GM23248 (cell line): ENCODE measurements around the gene PHOX2B. TPM values are rescaled to one million over a fixed set of nuclear protein-coding genes. Genes with fewer than 3 reads are reported as not detected.

ENCODE experiments used
- DNase-seq: peaks from one replicate; pipeline ENCODE4 v3.0.0-alpha.2; 2015
- H2AFZ ChIP-seq: fragments of 200-600 bp; sonication (generic); 2 replicates; pipeline ENCODE4 v1.6.1; 2016; ENCODE audit warnings: antibody characterized with exemption
- H3F3A ChIP-seq: fragments of 200-600 bp; sonication (generic); 2 replicates; pipeline ENCODE4 v1.6.1; 2016; ENCODE audit warnings: mild to moderate bottlenecking, antibody characterized with exemption, mixed run types; ENCODE audit not compliant: insufficient read depth
- H3K27ac ChIP-seq: fragments of 200-600 bp; sonication (generic); 2 replicates; pipeline ENCODE4 v1.5.1; 2016; ENCODE audit warnings: mild to moderate bottlenecking
- H3K27me3 ChIP-seq: fragments of 200-600 bp; sonication (generic); replicated peaks from 2 replicates; pipeline ENCODE4 v1.6.1; 2016; ENCODE audit warnings: mild to moderate bottlenecking; ENCODE audit not compliant: insufficient read depth
- H3K36me3 ChIP-seq: fragments of 200-600 bp; sonication (generic); 2 replicates; pipeline ENCODE4 v1.6.1; 2016; ENCODE audit warnings: low read depth, mild to moderate bottlenecking
- H3K4me1 ChIP-seq: fragments of 200-600 bp; sonication (generic); 2 replicates; pipeline ENCODE4 v1.6.1; 2016; ENCODE audit warnings: mild to moderate bottlenecking; ENCODE audit not compliant: insufficient read depth
- H3K4me2 ChIP-seq: fragments of 200-600 bp; sonication (generic); one replicate; pipeline ENCODE4 v1.6.1; 2016; ENCODE audit warnings: mild to moderate bottlenecking; ENCODE audit not compliant: unreplicated experiment
- H3K4me3 ChIP-seq: fragments of 200-600 bp; sonication (generic); 2 replicates; pipeline ENCODE4 v1.5.1; 2016; ENCODE audit warnings: mild to moderate bottlenecking
- H3K79me2 ChIP-seq: fragments of 200-600 bp; sonication (generic); 2 replicates; pipeline ENCODE4 v1.6.1; 2016; ENCODE audit warnings: mild to moderate bottlenecking; ENCODE audit not compliant: insufficient read depth
- H3K9ac ChIP-seq: fragments of 200-600 bp; sonication (generic); 2 replicates; pipeline ENCODE4 v1.6.1; 2016; ENCODE audit warnings: mild to moderate bottlenecking
- H3K9me2 ChIP-seq: fragments of 200-600 bp; sonication (generic); 2 replicates; pipeline ENCODE4 v1.6.1; 2016; ENCODE audit warnings: mixed run types, mild to moderate bottlenecking, moderate library complexity; ENCODE audit not compliant: insufficient read depth
- H3K9me3 ChIP-seq: fragments of 200-600 bp; sonication (generic); one replicate; pipeline ENCODE4 v1.6.1; 2017; ENCODE audit warnings: low read depth
- H4K20me1 ChIP-seq: fragments of 200-600 bp; sonication (generic); 2 replicates; pipeline ENCODE4 v1.6.0; 2016; ENCODE audit not compliant: insufficient read depth
- EZH2 ChIP-seq: fragments of 200-600 bp; sonication (generic); IDR thresholded peaks from 2 replicates; pipeline ENCODE4 v1.6.1; 2018; ENCODE audit warnings: antibody characterized with exemption, mild to moderate bottlenecking; ENCODE audit not compliant: insufficient read depth, poor library complexity, severe bottlenecking
- EZH2phosphoT487 ChIP-seq: fragments of 200-600 bp; sonication (generic); IDR thresholded peaks from 2 replicates; pipeline ENCODE4 v1.6.1; 2018; ENCODE audit warnings: antibody characterized with exemption, moderate library complexity, mild to moderate bottlenecking, low read depth; ENCODE audit not compliant: insufficient read depth
- WGBS, 2 experiments: methylation state at CpG; one replicate each; pipeline ENCODE4 v1.1.6; 2015 to 2017; ENCODE audit warnings: low lambda C conversion rate in 2 of 2, low coverage in 1 of 2; ENCODE audit errors: missing lambda C conversion rate in 2 of 2; 5-methylcytosine and 5-hydroxymethylcytosine counted together
- in situ Hi-C: fragments of 300-500 bp; cut with MboI; formaldehyde crosslinking; loops from 2 replicates; pipeline ENCODE4 v1.15.0; 2020
- polyA plus RNA-seq: library from polyadenylated mRNA; unstranded; fragments of >200 nt; fragmentation: Nextera tagmentation; extraction: Ambion mirVana; gene quantifications from 2 replicates; pipeline ENCODE4 v1.2.1, GENCODE V29; 2016
- total RNA-seq: library from RNA; depleted of rRNA; stranded (reverse); fragments of >200 nt; shearing (Covaris generic); gene quantifications from 2 replicates; pipeline ENCODE4 v1.2.3, GENCODE V29; 2014

Gene PHOX2B
- total and polyA plus RNA-seq, 2 experiments from 2014 or later: not detected

- Histone ChIP-seq H3K27ac (no peak overlapping the region), H3K9me3 (no peaks in the 10 kb centered on the region), H3K79me2 (no peaks in the 10 kb centered on the region), H4K20me1 (no peaks in the 10 kb centered on the region), H3F3A (no peaks in the 10 kb centered on the region), H3K27me3 (0 out of 2 replicates have a peak, but pooled peaks cover 5% of the 10 kb centered on the region), H2AFZ (no peak overlapping the region), H3K4me3 (no peak overlapping the region), H3K4me2 (no peak overlapping the region), H3K9ac (no peak overlapping the region), H3K4me1 (no peaks in the 10 kb centered on the region), H3K36me3 (no peaks in the 10 kb centered on the region), H3K9me2 (no peaks in the 10 kb centered on the region)
- WGBS, 2 experiments: 17 to 19% methylated on average over 3 of the region's 3 CpGs
- in situ Hi-C loops: no loop called here
- DNase-seq: no peak
- no peak for TF ChIP-seq EZH2phosphoT487
- TF ChIP-seq EZH2: no peak
Measured at GRCh38 chr4:41792166-41792565, 43.6 kb upstream of the PHOX2B start.

GRCh38 chr4:41791557-41791956 lies 43.0 kb upstream of the PHOX2B start:
- Histone ChIP-seq H4K20me1 (no peaks in the 10 kb centered on the region), H3K79me2 (no peaks in the 10 kb centered on the region), H3K9me3 (no peaks in the 10 kb centered on the region), H3K27me3 (0 out of 2 replicates have a peak, but pooled peaks cover 5% of the 10 kb centered on the region), H3F3A (no peaks in the 10 kb centered on the region), H3K4me1 (no peaks in the 10 kb centered on the region), H3K4me3 (no peak overlapping the region), H3K9me2 (no peaks in the 10 kb centered on the region), H3K27ac (no peak overlapping the region), H2AFZ (no peak overlapping the region), H3K9ac (no peak overlapping the region), H3K4me2 (no peak overlapping the region), H3K36me3 (no peaks in the 10 kb centered on the region)
- DNase-seq: no peak
- TF ChIP-seq EZH2phosphoT487: no peak
- no peak for TF ChIP-seq EZH2
- in situ Hi-C loops: no loop called here
- WGBS, 2 experiments: 38 to 42% methylated on average over 2 of the region's 2 CpGs

- Histone ChIP-seq H3K9me3 (no peaks in the 10 kb centered on the region), H3K36me3 (no peaks in the 10 kb centered on the region), H3F3A (no peaks in the 10 kb centered on the region), H3K4me1 (no peaks in the 10 kb centered on the region), H3K4me2 (no peak overlapping the region), H2AFZ (no peak overlapping the region), H3K9me2 (no peaks in the 10 kb centered on the region), H3K79me2 (no peaks in the 10 kb centered on the region), H3K27ac (no peak overlapping the region), H3K9ac (no peak overlapping the region), H4K20me1 (no peaks in the 10 kb centered on the region), H3K4me3 (no peak overlapping the region), H3K27me3 (no peaks in the 10 kb centered on the region; the same call in 1 of the 2 replicates)
- no peak for DNase-seq
- TF ChIP-seq EZH2: no peak
- 34 to 35% methylated on average over 8 of the region's 8 CpGs for WGBS, 2 experiments
- in situ Hi-C loops: no loop called here
Measured at GRCh38 chr4:41787931-41788330, 39.4 kb upstream of the PHOX2B start.

GRCh38 chr4:41785665-41786064 lies 37.1 kb upstream of the PHOX2B start:
- no peaks in the 10 kb centered on the region for H3K9me2 ChIP-seq
- WGBS, 2 experiments: 0 to 6% methylated on average over 1 of the region's 1 CpG
- H3F3A ChIP-seq: no peaks in the 10 kb centered on the region
- H3K36me3 ChIP-seq: no peaks in the 10 kb centered on the region
- no peaks in the 10 kb centered on the region for H4K20me1 ChIP-seq
- H3K27me3 ChIP-seq: no peaks in the 10 kb centered on the region; the same call in 1 of the 2 replicates
- H2AFZ ChIP-seq: no peak overlapping the region
- no peak overlapping the region for H3K9ac ChIP-seq
- in situ Hi-C loops: no loop called here
- no peak overlapping the region for H3K4me2 ChIP-seq
- no peak for DNase-seq
- H3K4me1 ChIP-seq: no peaks in the 10 kb centered on the region
- no peaks in the 10 kb centered on the region for H3K9me3 ChIP-seq
- H3K4me3 ChIP-seq: no peak overlapping the region
- H3K79me2 ChIP-seq: no peaks in the 10 kb centered on the region
- H3K27ac ChIP-seq: no peak overlapping the region
- no peak for TF ChIP-seq EZH2phosphoT487
- no peak for TF ChIP-seq EZH2
